ENCODE results near the gene UNC13B.

- TF ChIP-seq CTCF (IDR thresholded peaks at IDR 0.05) (no peak), EZH2 (IDR thresholded peaks at IDR 0.05; ENCODE audit: borderline replicate concordance, insufficient read depth, low read depth, low read length, poor library complexity, severe bottlenecking) (no peak)
Observed at GRCh38 chr9:35350212-35350611, 188.4 kb downstream of the UNC13B start.

All from B cell (primary cell).